ENCODE results near the gene ZNF160.
A peak's percentile ranks its signal among the peaks of the same experiment; 100 is the strongest.
"Not testable (repeated sequence)": the region's sequence is repeated elsewhere in the genome, so short reads cannot be mapped to it uniquely, and the experiment has no call there.

ZNF160 gene

DNA sequence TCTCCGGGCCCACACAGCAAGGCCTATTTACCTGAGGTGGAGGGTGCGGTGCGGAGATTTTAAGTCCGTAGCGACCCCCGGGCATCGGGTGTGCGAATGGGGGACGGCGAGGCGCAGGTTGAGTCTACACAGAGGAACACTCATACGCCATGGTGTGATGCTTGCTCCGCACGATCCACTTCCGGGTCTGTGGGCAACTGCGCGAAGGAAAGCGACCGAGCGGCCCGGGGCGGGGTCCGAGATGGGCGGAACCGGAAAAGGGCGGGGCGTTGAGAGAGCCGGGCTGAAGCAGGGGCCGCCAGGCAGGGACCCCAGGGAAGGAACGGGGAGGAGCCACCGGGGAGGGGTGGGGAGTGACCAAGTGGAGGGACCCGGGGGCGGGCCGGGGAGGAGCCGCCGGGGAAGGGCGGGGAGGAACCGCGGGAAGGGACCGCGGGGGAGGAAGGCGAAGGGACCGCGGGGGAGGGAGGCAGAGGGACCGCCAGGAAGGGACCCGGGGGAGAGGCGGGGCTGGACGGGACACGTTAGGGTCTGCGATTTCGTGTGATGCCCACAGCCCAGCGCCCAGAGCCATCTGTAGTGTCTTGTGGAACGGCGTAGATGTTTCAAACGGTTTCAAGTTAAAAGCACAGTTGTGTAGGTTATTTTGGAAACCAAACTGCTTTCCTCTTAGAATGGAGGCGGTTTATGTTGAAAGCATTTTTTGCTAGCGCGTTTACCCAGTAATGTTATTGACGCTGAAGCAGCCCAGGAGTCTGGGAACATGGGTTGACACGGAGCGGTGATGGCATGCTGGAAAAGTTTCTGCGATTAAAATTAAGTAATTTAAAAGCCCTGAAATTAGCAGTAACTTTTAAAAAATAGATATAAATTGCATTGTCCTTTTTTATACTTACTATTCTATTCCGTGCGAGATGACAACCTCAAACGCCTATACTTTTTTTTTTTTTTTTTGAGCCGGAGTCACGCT, at the start of gene ZNF160:
Gene ZNF160, minus strand, starts transcription at position 189 of the 970 bp plus-strand sequence. CDS start 17,146 bp downstream, outside the sequence.
- DNase-seq, result peak; percentile 96

DNA sequence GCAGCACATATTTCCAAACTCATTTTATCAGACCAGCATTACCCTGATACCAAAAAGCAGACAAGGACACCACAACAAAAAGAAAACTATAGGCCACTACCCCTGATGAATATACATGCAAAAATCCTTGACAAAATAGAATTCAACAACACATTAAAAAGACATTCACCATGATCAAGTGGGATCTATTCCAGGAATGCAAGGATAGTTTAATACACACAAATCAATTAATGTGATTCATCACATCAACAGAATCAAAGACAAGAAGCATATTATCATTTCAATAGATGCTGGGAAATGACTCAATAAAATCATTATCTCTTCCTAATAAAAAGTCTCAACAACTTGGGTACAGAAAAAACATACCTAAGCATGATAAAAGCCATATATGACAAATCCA, 44.4 kb upstream of the ZNF160 start:
- no peak for DNase-seq

- DNase-seq, result no peak
Measured at GRCh38 chr19:53140351-53140750, 37.1 kb upstream of the ZNF160 start.

DNA sequence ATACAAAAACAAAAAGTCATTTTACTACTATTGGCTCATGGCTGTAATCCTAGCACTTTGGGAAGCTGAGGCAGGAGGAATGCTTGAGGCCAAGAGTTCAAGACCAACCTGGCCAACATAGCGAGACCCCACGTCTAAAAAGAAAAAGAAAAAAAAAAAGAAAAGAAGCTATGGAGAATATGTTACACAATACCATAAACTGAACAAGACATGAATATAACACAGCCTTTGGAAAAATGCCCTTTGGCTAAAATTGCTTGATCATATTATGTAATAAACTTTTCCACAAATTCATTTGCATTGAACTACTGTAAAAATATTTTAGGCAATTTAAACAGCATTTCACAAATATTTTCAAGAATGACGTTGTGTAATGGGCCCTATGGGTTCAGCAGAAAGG, 33.2 kb upstream of the ZNF160 start:
- DNase-seq, result no peak

DNA sequence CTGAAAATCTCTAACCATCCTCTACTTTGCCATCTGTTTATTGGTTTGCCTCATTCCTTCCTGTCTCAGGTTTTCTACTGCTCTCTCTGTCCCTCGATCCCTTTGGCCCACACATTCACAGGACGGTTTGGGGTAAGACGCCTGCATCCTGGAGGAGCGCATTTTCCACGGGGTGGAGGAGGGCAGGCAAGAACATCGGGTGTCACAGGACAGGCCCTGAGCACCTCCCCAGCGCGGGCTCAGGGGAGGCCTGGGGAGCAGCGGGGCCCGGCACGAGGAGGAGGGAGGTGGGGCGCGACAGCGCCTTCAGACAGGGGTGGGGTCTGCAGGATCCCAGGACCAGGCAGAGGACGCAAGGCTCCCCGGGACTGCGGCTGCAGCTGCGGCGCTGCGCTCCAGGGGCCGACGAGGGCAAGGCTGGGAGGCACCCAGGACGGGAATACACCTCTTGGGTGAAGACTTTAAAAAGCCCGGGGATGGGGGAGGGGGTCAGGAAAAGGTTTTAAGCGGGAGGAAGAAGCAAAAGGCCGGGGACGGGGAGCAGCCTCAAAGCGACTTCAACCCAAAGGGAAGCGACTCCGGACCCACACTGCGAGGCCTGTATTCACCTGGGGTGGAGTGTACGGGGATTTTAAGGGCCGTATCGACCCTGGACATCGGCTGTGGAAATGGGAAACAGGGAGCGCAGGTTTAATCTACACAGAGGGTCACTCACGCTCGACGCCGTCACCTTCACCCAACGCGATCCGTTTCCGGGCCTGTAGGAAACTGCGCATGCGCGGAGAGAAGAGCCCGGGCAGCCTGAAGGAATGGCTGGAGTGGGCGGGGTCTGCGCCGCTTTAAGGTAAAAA, 29.1 kb upstream of the ZNF160 start, which contains the start of gene ZNF415:
Gene ZNF415, minus strand, starts transcription at position 770 of the 851 bp plus-strand sequence. CDS start 10,234 bp downstream, outside the sequence.
- peak; percentile 40 for DNase-seq

DNA sequence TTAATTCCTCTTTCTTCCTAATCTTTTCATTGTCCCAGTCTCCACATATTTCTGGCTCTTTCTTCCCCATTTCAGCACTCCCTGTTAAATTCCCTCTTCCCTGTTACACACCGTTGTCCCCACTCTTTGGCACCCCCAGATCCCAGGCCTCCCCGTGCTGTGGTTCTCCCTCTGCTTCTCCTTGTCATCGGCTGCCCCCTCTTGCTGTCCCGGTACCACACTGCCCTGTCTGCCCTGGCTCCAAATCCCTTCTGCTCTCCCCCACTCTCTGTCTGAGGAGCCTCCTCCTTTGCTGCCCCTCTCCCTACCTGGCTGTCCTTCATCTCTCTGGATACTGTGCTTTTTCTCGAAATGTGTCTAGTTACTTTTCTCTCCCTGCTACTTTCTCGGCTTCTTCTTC, 28.5 kb upstream of the ZNF160 start:
- DNase-seq, result no peak

DNA sequence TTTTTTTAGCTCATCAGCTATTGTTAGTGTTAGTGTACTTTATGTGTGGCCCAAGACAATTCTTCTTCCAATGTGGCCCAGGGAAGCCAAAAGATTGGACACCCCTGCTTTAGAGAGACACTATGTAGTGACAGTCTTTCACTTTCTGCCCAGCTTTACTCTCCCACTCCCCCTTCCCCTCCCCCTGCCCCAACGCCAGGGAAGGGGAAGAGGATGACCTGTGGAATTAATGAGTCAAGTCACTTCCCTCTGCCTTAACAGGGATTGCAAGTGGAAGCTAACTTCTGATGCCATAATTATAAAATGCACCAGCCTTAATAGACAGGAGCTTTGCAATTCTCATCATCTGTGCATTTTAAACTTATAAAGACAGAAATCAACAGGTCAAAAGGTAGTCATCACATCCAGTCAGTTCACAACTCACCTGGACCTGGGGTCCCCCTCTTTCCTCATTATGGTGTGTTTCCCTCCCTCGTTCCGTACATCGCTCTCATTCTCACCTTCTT, 27.9 kb upstream of the ZNF160 start:
- DNase-seq, result no peak

GRCh38 chr19:53130506-53130905, 27.3 kb upstream of the ZNF160 start:
- DNase-seq, result no peak

- DNase-seq, result not testable (repeated sequence)
Measured at GRCh38 chr19:53126733-53127526, 23.7 kb upstream of the ZNF160 start.

- DNase-seq, result no peak
Measured at GRCh38 chr19:53123400-53123799, 20.2 kb upstream of the ZNF160 start.

- DNase-seq, result no peak
Measured at GRCh38 chr19:53112286-53112685, 9.1 kb upstream of the ZNF160 start.

- no peak for DNase-seq
Measured at GRCh38 chr19:53109527-53109926, 6.3 kb upstream of the ZNF160 start.

DNA sequence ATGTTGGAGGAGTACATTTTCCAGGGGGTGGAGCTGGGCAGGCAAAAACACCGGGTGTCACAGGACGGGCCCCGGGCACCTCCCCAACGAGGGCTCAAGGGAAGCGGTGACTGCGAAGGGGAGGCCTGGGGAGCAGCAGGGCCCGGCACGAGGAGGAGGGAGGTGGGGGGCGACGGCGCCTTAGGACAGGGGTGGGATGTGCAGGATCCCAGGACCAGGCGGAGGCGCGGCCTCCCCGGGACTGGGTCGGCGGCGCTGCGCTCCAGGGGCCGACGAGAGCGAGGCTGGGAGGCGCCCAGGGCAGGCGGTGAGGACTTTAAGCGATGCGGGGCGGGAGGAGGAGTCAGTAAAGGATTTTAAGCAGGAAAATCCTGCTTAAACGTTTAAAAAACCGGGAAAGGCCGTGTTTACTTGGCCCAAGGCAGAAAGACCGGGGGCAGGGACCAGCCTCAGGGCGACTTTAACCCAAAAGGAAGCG, 427 bp downstream of the ZNF160 start:
- peak; percentile 69 for DNase-seq

DNA sequence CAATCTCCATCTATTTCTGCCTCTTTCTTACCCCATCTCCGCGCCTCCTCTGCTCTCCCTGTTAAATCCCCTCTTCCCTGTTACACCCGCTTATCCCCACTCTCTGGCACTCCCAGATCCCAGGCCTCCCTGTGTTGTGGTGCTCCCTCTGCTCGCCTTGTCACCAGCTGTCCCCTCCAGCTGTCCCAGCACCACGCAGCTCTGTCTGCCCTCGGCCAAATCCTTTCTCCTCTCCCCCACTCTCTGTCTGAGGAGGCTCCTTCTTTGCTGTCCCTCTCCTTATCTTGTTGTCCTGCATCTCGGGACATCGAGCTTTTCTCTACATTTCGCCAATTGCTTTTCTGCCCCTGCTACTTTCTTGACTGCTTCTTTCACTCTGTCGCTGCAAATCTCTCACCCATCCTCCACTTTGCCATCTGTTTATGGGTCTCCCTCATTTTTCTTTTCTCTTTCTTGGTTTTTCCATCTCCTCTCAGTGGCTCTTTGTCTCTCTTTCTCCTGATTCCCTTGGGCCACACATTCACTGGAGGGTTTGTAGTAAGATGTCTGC, 941 bp downstream of the ZNF160 start:
- DNase-seq, result no peak

- DNase-seq, result peak; percentile 36
Measured at GRCh38 chr19:53101518-53101917, 1.7 kb downstream of the ZNF160 start.

- not testable (repeated sequence) for DNase-seq
Measured at GRCh38 chr19:53098570-53098969, 4.7 kb downstream of the ZNF160 start.

DNA sequence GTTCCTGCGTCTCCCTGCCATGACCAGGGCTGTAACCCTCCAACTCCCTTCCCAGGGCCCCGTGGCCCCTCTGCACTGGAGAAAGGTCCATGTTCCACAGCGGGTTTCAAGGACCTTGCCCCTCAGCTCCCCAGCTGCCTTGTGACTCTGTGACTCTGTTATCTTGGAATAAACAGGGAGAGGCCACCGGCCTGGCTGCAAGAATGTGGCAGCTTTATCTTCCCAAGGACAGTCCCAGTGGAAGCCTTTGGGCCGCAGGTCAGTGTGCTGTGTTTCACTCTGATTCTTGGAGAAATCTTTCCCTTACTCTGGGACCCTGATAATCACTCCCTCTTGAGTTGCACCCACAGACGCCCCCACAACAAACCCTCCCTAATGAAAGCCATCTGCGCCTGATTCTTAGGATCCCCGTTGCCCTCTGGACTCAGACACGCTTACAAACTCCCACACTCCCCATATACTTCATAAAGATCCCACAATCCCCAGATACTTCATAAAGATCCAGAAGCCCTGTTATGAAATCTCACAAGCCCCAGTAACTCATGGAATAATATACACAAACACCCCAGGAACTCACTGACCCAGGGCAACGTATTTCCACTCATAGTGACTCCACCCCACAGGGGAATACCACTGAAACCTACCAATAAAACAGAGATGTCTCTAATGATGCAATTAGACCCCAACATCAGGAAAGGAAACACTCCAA, 6.1 kb downstream of the ZNF160 start:
- DNase-seq, result not testable (repeated sequence)

GRCh38 chr19:53096579-53096978, 6.6 kb downstream of the ZNF160 start:
- not testable (repeated sequence) for DNase-seq

DNA sequence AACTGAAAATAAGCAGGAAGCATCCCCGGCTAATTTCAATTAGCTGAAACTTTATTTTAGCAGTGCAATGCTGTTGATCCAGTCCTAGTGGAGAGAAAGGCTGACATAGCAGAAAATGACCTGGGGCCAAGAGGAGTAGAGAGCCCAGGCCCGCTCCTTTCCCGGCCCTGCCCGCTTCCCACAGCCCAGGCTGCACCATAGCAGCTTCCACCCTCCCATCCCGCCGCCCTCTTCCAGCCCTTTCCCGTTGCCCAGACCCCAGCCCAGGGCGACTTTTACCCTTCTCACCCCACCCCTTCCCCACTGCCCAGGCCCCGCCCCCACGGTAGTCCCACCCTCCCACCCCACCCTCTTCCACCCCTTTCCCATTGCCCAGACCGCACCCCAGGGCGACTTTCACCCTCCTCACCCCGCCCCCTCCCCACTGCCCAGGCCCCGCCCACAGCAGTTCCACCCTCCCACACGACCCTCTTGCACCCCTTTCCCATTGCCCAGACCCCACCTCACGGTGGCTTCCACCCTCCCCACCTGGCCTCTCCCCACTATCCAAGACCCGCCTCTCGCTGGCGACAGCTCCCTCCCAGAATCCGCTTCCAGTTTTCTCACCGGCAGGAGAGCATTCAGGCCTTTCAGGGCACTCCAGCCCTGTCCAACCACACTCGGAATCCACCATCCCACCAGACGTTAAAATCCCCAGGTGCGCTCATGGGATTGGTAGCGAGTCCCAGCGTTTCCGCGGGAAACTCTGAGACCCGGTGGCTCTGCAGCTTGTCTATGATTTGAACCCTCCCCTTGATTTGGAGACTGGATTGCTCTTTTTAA, 8.3 kb downstream of the ZNF160 start:
- DNase-seq, result no peak

- DNase-seq, result no peak
Measured at GRCh38 chr19:53092723-53093122, 10.5 kb downstream of the ZNF160 start.
